ENCODE data around the gene ECE2. TPM values are rescaled to one million over a fixed set of nuclear protein-coding genes. Genes with fewer than 3 reads are reported as not detected.
A peak's percentile ranks its signal among the peaks of the same experiment; 100 is the strongest.

Gene ECE2
- total and polyA plus RNA-seq, 8 donors = not detected

- ATAC-seq (peak; percentile 46), DNase-seq (no peak)
- no peak for TF ChIP-seq CTCF (IDR thresholded peaks at IDR 0.05)
- Histone ChIP-seq H3K27ac (no peak overlapping the region), H3K36me3 (peaks cover 7 to 98% of the 10 kb centered on the region in 2 donors), H3K4me3 (no peak overlapping the region), H3K27me3 (no peaks in the 10 kb centered on the region), H3K9me3 (no peaks in the 10 kb centered on the region), H3K4me1 (peaks cover 0 to 9% of the 10 kb centered on the region in 2 donors)
- intact Hi-C loops (cut with DNase I) = no loop called here
Observed at GRCh38 chr3:184305577-184305976, 29.8 kb downstream of the ECE2 start.

- H3K9me3 ChIP-seq = no peaks in the 10 kb centered on the region
- no peaks in the 10 kb centered on the region for H3K27me3 ChIP-seq
- TF ChIP-seq CTCF (IDR thresholded peaks at IDR 0.05) = no peak
- H3K4me1 ChIP-seq = peaks cover 0 to under 1% of the 10 kb centered on the region in 2 donors
- no peak overlapping the region for H3K4me3 ChIP-seq
- no peak overlapping the region for H3K27ac ChIP-seq
- DNase-seq = no peak
- intact Hi-C loops (cut with DNase I) = no loop called here
- peaks cover 7 to 89% of the 10 kb centered on the region in 2 donors for H3K36me3 ChIP-seq
- ATAC-seq = no peak
Observed at GRCh38 chr3:184306341-184306972, 30.6 kb downstream of the ECE2 start.

GRCh38 chr3:184307915-184308314 is 32.1 kb downstream of the ECE2 start:
- Histone ChIP-seq H3K4me3 (no peak overlapping the region), H3K27ac (no peak overlapping the region), H3K36me3 (peaks cover 3 to 75% of the 10 kb centered on the region in 2 donors), H3K27me3 (no peaks in the 10 kb centered on the region), H3K9me3 (no peaks in the 10 kb centered on the region), H3K4me1 (no peaks in the 10 kb centered on the region)
- intact Hi-C loops (cut with DNase I) = no loop called here
- TF ChIP-seq CTCF (IDR thresholded peaks at IDR 0.05) = no peak
- ATAC-seq (no peak), DNase-seq (no peak)

- no peak overlapping the region for H3K4me3 ChIP-seq
- no peak for ATAC-seq
- no peak for TF ChIP-seq CTCF (IDR thresholded peaks at IDR 0.05)
- DNase-seq = no peak
- intact Hi-C loops (cut with DNase I) = no loop called here
- peaks cover 3 to 66% of the 10 kb centered on the region in 2 donors for H3K36me3 ChIP-seq
- peaks cover 0 to under 1% of the 10 kb centered on the region in 2 donors for H3K4me1 ChIP-seq
- H3K27ac ChIP-seq = no peak overlapping the region
- no peaks in the 10 kb centered on the region for H3K27me3 ChIP-seq
- no peaks in the 10 kb centered on the region for H3K9me3 ChIP-seq
Observed at GRCh38 chr3:184308744-184309143, 32.9 kb downstream of the ECE2 start.

- ATAC-seq = no peak
- H3K36me3 ChIP-seq = peaks cover 0 to 49% of the 10 kb centered on the region in 2 donors
- no peak overlapping the region for H3K27ac ChIP-seq
- intact Hi-C loops (cut with DNase I) = no loop called here
- no peaks in the 10 kb centered on the region for H3K9me3 ChIP-seq
- H3K27me3 ChIP-seq = no peaks in the 10 kb centered on the region
- H3K4me1 ChIP-seq = peaks cover 4 to 20% of the 10 kb centered on the region in 2 donors
- H3K4me3 ChIP-seq = no peak overlapping the region
- TF ChIP-seq CTCF (IDR thresholded peaks at IDR 0.05) = no peak
- DNase-seq = no peak
Observed at GRCh38 chr3:184311633-184312032, 35.8 kb downstream of the ECE2 start.

All from left lung (tissue), 10 donors.